Liver (tissue), 9 donors: Measurements from ENCODE around the gene C10orf53. TPM values are rescaled to one million over a fixed set of nuclear protein-coding genes. Genes with fewer than 3 reads are reported as not detected.

Experiments
- DNase-seq: peaks from one replicate; pipeline ENCODE4 v3.0.0-alpha.2; 2017; ENCODE audit warnings: low spot score
- H3K27ac ChIP-seq, 2 donors: one replicate each; pipeline ENCODE4 v1.7.0; 2013; ENCODE audit warnings: inconsistent platforms in 2 of 2, low read length in 2 of 2, control low read depth in 1 of 2, low read depth in 1 of 2, mild to moderate bottlenecking in 1 of 2
- H3K27me3 ChIP-seq, 4 donors: one replicate each; pipeline versions ENCODE4 v1.6.1 to v1.7.0; 2013; ENCODE audit warnings: low read length in 3 of 4, inconsistent platforms in 1 of 4, mild to moderate bottlenecking in 1 of 4, moderate library complexity in 1 of 4; ENCODE audit not compliant: control insufficient read depth in 4 of 4, insufficient read depth in 4 of 4
- H3K36me3 ChIP-seq, 4 donors: one replicate each; pipeline versions ENCODE4 v1.6.1 to v1.7.0; 2013; ENCODE audit warnings: low read length in 3 of 4, mild to moderate bottlenecking in 3 of 4, low read depth in 1 of 4, moderate library complexity in 1 of 4; ENCODE audit not compliant: control insufficient read depth in 4 of 4, insufficient read depth in 3 of 4
- H3K4me1 ChIP-seq, 4 donors: one replicate each; pipeline versions ENCODE4 v1.6.1 to v1.7.0; 2013; ENCODE audit warnings: low read length in 3 of 4, mild to moderate bottlenecking in 3 of 4, moderate library complexity in 1 of 4; ENCODE audit not compliant: control insufficient read depth in 4 of 4, insufficient read depth in 4 of 4
- H3K4me3 ChIP-seq, 3 donors: one replicate each; pipeline versions ENCODE4 v1.6.1 to v1.7.0; 2013; ENCODE audit warnings: low read length in 3 of 3, control low read depth in 1 of 3, low read depth in 1 of 3, mild to moderate bottlenecking in 1 of 3
- H3K9ac ChIP-seq, 2 donors: one replicate each; pipeline ENCODE4 v1.7.0; 2013; ENCODE audit warnings: low read length in 2 of 2, mild to moderate bottlenecking in 2 of 2, moderate library complexity in 2 of 2, control low read depth in 1 of 2, low read depth in 1 of 2
- H3K9me3 ChIP-seq, 4 donors: one replicate each; pipeline versions ENCODE4 v1.6.1 to v1.7.0; 2013; ENCODE audit warnings: low read length in 3 of 4; ENCODE audit not compliant: control insufficient read depth in 4 of 4
- EGR1 ChIP-seq, 2 donors: IDR thresholded peaks; 2 replicates each; pipeline ENCODE4 v1.6.1; 2016 to 2018; ENCODE audit warnings: antibody characterized with exemption in 2 of 2, low read depth in 2 of 2
- FOXA2 ChIP-seq: IDR thresholded peaks from 2 replicates; pipeline ENCODE4 v1.6.1; 2016; ENCODE audit warnings: antibody characterized with exemption
- GABPA ChIP-seq, 2 donors: IDR thresholded peaks in 1 of 2; conservative IDR thresholded peaks in 1 of 2; 2 replicates each; pipeline ENCODE4 v1.6.1; 2016; ENCODE audit warnings: antibody characterized with exemption in 2 of 2, mild to moderate bottlenecking in 1 of 2, moderate library complexity in 1 of 2
- HNF4A ChIP-seq, 2 donors: conservative IDR thresholded peaks; 2 replicates each; pipeline ENCODE4 v1.6.1; 2016; ENCODE audit warnings: antibody characterized with exemption in 2 of 2, mild to moderate bottlenecking in 2 of 2
- HNF4G ChIP-seq: IDR thresholded peaks from 2 replicates; pipeline ENCODE4 v1.6.1; 2016; ENCODE audit warnings: antibody characterized with exemption
- JUND ChIP-seq, 2 donors: IDR thresholded peaks; 2 replicates each; pipeline ENCODE4 v1.6.1; 2016; ENCODE audit warnings: antibody characterized with exemption in 2 of 2
- MAX ChIP-seq: IDR thresholded peaks from 2 replicates; pipeline ENCODE4 v1.6.1; 2016; ENCODE audit warnings: antibody characterized with exemption
- NR2F2 ChIP-seq: IDR thresholded peaks from 2 replicates; pipeline ENCODE4 v1.6.1; 2016; ENCODE audit warnings: antibody characterized with exemption
- RAD21 ChIP-seq, 2 donors: IDR thresholded peaks; 2 replicates each; pipeline ENCODE4 v1.6.1; 2016; ENCODE audit warnings: antibody characterized with exemption in 2 of 2, mild to moderate bottlenecking in 2 of 2
- RXRA ChIP-seq, 2 donors: IDR thresholded peaks; 2 replicates each; pipeline ENCODE4 v1.6.1; 2017 to 2018; ENCODE audit warnings: antibody characterized with exemption in 2 of 2, mild to moderate bottlenecking in 1 of 2
- TAF1 ChIP-seq: conservative IDR thresholded peaks from 2 replicates; pipeline ENCODE4 v1.6.1; 2016; ENCODE audit warnings: antibody characterized with exemption, mild to moderate bottlenecking
- YY1 ChIP-seq: IDR thresholded peaks from 2 replicates; pipeline ENCODE4 v1.6.1; 2016; ENCODE audit warnings: antibody characterized with exemption, mild to moderate bottlenecking
- WGBS: extraction: QIAGEN DNeasy Blood & Tissue Kit; methylation state at CpG from one replicate; pipeline ENCODE4 v1.1.7; 2013; 5-methylcytosine and 5-hydroxymethylcytosine counted together
- polyA plus RNA-seq, 2 donors: library from polyadenylated mRNA; stranded (reverse) in 1 of 2; unstranded in 1 of 2; fragments of 200-250 nt in 1 of 2; fragments of >200 nt in 1 of 2; fragmentation: Nextera tagmentation in 1 of 2; extraction: Ambion mirVana in 1 of 2; gene quantifications; one replicate each; pipeline versions ENCODE4 v1.2.1 to v1.2.3, GENCODE V29; 2013 to 2015
- total RNA-seq, 2 donors: library from RNA; depleted of rRNA; stranded (reverse); fragments of >200 nt; gene quantifications; one replicate each; pipeline ENCODE4 v1.2.3, GENCODE V29; 2014
- TF ChIP-seq, protein P1 (sequence below): IDR thresholded peaks from 2 replicates; pipeline ENCODE4 v1.6.1; 2016; ENCODE audit warnings: antibody characterized with exemption
- TF ChIP-seq, protein P2 (sequence below): IDR thresholded peaks from 2 replicates; pipeline ENCODE4 v1.6.1; 2016; ENCODE audit warnings: antibody characterized with exemption, mild to moderate bottlenecking
- TF ChIP-seq, protein P3 (sequence below): IDR thresholded peaks from 2 replicates; pipeline ENCODE4 v1.6.1; 2016; ENCODE audit warnings: antibody characterized with exemption
- TF ChIP-seq, protein P4 (sequence below): fragments of 150-350 bp; IDR thresholded peaks from 2 replicates; pipeline ENCODE4 v1.5.1; 2017; ENCODE audit warnings: improper control_type of control experiment, low read depth, low read length; ENCODE audit not compliant: missing input control
- donor health status: healthy.
- donor health status: healthy.
- donor health status: healthy.
- donor health status: healthy.
- donor health status: healthy.

C10orf53 gene
- total and polyA plus RNA-seq, 4 donors = not detected

GRCh38 chr10:49661140-49661856, 18.2 kb upstream of the C10orf53 start:
- Histone ChIP-seq H3K27ac (no peak overlapping the region), H3K9me3 (peaks cover 0 to 5% (median 2%) of the 10 kb centered on the region in 4 donors), H3K36me3 (no peaks in the 10 kb centered on the region), H3K4me3 (no peak overlapping the region), H3K4me1 (no peaks in the 10 kb centered on the region), H3K9ac (no peak overlapping the region), H3K27me3 (no peaks in the 10 kb centered on the region)
- 51% methylated on average over 8 of the region's 8 CpGs for WGBS
- DNase-seq = no peak
- TF ChIP-seq, protein P1, sequence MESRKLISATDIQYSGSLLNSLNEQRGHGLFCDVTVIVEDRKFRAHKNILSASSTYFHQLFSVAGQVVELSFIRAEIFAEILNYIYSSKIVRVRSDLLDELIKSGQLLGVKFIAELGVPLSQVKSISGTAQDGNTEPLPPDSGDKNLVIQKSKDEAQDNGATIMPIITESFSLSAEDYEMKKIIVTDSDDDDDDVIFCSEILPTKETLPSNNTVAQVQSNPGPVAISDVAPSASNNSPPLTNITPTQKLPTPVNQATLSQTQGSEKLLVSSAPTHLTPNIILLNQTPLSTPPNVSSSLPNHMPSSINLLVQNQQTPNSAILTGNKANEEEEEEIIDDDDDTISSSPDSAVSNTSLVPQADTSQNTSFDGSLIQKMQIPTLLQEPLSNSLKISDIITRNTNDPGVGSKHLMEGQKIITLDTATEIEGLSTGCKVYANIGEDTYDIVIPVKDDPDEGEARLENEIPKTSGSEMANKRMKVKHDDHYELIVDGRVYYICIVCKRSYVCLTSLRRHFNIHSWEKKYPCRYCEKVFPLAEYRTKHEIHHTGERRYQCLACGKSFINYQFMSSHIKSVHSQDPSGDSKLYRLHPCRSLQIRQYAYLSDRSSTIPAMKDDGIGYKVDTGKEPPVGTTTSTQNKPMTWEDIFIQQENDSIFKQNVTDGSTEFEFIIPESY = no peak
- TF ChIP-seq MAX (no peak), RAD21 (IDR thresholded peaks at IDR 0.05) (no peak)

- H3K4me1 ChIP-seq = no peaks in the 10 kb centered on the region
- DNase-seq = no peak
- H3K36me3 ChIP-seq = no peaks in the 10 kb centered on the region
- TF ChIP-seq JUND (IDR thresholded peaks at IDR 0.05) = no peak
- TF ChIP-seq NR2F2 = no peak
- no peak for TF ChIP-seq FOXA2
- TF ChIP-seq RAD21 (IDR thresholded peaks at IDR 0.05) = no peak
- TF ChIP-seq EGR1 (IDR thresholded peaks at IDR 0.05; ENCODE audit: low read depth in 2 of 2) = no peak
- TF ChIP-seq RXRA (IDR thresholded peaks at IDR 0.05) = no peak
- no peak for TF ChIP-seq HNF4G
- TF ChIP-seq, protein P2, sequence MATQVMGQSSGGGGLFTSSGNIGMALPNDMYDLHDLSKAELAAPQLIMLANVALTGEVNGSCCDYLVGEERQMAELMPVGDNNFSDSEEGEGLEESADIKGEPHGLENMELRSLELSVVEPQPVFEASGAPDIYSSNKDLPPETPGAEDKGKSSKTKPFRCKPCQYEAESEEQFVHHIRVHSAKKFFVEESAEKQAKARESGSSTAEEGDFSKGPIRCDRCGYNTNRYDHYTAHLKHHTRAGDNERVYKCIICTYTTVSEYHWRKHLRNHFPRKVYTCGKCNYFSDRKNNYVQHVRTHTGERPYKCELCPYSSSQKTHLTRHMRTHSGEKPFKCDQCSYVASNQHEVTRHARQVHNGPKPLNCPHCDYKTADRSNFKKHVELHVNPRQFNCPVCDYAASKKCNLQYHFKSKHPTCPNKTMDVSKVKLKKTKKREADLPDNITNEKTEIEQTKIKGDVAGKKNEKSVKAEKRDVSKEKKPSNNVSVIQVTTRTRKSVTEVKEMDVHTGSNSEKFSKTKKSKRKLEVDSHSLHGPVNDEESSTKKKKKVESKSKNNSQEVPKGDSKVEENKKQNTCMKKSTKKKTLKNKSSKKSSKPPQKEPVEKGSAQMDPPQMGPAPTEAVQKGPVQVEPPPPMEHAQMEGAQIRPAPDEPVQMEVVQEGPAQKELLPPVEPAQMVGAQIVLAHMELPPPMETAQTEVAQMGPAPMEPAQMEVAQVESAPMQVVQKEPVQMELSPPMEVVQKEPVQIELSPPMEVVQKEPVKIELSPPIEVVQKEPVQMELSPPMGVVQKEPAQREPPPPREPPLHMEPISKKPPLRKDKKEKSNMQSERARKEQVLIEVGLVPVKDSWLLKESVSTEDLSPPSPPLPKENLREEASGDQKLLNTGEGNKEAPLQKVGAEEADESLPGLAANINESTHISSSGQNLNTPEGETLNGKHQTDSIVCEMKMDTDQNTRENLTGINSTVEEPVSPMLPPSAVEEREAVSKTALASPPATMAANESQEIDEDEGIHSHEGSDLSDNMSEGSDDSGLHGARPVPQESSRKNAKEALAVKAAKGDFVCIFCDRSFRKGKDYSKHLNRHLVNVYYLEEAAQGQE = no peak
- TF ChIP-seq TAF1 = no peak
- TF ChIP-seq, protein P3, sequence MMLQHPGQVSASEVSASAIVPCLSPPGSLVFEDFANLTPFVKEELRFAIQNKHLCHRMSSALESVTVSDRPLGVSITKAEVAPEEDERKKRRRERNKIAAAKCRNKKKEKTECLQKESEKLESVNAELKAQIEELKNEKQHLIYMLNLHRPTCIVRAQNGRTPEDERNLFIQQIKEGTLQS = no peak
- no peak for TF ChIP-seq GABPA (IDR thresholded peaks at IDR 0.05 in 1 of 2, conservative IDR thresholded peaks at IDR 0.05 in 1 of 2)
- no peak for TF ChIP-seq HNF4A (conservative IDR thresholded peaks at IDR 0.05)
- no peak for TF ChIP-seq MAX
- TF ChIP-seq, protein P4, sequence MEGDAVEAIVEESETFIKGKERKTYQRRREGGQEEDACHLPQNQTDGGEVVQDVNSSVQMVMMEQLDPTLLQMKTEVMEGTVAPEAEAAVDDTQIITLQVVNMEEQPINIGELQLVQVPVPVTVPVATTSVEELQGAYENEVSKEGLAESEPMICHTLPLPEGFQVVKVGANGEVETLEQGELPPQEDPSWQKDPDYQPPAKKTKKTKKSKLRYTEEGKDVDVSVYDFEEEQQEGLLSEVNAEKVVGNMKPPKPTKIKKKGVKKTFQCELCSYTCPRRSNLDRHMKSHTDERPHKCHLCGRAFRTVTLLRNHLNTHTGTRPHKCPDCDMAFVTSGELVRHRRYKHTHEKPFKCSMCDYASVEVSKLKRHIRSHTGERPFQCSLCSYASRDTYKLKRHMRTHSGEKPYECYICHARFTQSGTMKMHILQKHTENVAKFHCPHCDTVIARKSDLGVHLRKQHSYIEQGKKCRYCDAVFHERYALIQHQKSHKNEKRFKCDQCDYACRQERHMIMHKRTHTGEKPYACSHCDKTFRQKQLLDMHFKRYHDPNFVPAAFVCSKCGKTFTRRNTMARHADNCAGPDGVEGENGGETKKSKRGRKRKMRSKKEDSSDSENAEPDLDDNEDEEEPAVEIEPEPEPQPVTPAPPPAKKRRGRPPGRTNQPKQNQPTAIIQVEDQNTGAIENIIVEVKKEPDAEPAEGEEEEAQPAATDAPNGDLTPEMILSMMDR = no peak
- TF ChIP-seq YY1 = no peak
- H3K27me3 ChIP-seq = no peaks in the 10 kb centered on the region
- H3K27ac ChIP-seq = no peak overlapping the region
- H3K9me3 ChIP-seq = peaks cover 0 to 5% (median 2%) of the 10 kb centered on the region in 4 donors
- H3K4me3 ChIP-seq = no peak overlapping the region
- 91% methylated on average over 15 of the region's 15 CpGs for WGBS
- no peak overlapping the region for H3K9ac ChIP-seq
Observed at GRCh38 chr10:49662169-49662830, 17.2 kb upstream of the C10orf53 start.
